BE2C (cell line): ENCODE results near the gene ETHE1.

Source experiments
- DNase-seq: peaks from one replicate; pipeline ENCODE4 v3.0.0-alpha.2; 2020
- H3K27me3 ChIP-seq: fragments of 250-450 bp; sonication (Bioruptor Pico); 2 replicates; pipeline ENCODE4 v1.5.1; 2020; ENCODE audit warnings: mild to moderate bottlenecking
- H3K36me3 ChIP-seq: fragments of 250-450 bp; sonication (Bioruptor Pico); 2 replicates; pipeline ENCODE4 v1.5.1; 2020; ENCODE audit warnings: mild to moderate bottlenecking
- H3K4me1 ChIP-seq: fragments of 250-450 bp; sonication (Bioruptor Pico); 2 replicates; pipeline ENCODE4 v1.5.1; 2020
- H3K4me3 ChIP-seq: 2 replicates; pipeline ENCODE4 v1.5.1; 2011; ENCODE audit warnings: low read depth, low read length
- H3K9me3 ChIP-seq: fragments of 250-450 bp; sonication (Bioruptor Pico); 2 replicates; pipeline ENCODE4 v1.5.1; 2020
- TF ChIP-seq, protein P1 (sequence below): IDR thresholded peaks from 2 replicates; pipeline ENCODE4 v1.5.1; 2012; ENCODE audit warnings: mild to moderate bottlenecking, low read depth, low read length

Gene ETHE1

DNA sequence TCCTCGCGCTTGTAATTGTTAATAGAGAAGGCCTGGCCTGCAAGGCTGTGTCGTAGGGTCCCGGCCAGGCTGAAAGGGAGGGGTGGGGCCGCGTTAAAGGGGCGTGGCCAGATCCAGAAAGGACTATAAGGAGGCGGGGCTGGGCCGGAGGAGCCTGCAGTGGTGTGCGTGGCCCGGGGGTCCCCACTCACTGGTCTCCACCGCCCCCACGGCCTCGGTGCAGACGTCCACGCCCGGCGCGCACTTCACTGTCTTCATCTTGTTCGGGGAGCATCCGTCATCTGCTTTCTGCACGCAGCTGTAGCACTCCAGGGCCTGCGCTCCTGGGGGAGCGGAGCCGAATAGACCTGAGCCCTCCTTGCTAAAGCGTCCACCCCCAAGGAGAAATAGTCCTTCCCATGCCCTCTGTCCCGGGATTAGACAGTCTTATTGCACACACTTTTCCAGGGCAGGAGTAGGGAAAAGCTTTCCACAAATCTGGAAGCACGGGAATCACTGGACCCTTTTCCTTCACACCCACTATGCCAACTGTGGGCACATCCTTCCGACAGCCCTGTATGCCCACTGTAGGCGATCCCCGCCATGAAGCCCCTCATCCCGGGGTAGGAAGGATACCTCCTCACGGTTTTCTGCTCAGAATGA is 62.7 kb downstream of the ETHE1 start:
- Histone ChIP-seq H3K4me3 (peak overlapping the region; percentile 57), H3K9me3 (no peaks in the 10 kb centered on the region), H3K27me3 (no peaks in the 10 kb centered on the region; the same call in 1 of the 2 replicates), H3K36me3 (no peaks in the 10 kb centered on the region), H3K4me1 (no peaks in the 10 kb centered on the region)
- peak; percentile 70 for DNase-seq
- TF ChIP-seq, protein P1, sequence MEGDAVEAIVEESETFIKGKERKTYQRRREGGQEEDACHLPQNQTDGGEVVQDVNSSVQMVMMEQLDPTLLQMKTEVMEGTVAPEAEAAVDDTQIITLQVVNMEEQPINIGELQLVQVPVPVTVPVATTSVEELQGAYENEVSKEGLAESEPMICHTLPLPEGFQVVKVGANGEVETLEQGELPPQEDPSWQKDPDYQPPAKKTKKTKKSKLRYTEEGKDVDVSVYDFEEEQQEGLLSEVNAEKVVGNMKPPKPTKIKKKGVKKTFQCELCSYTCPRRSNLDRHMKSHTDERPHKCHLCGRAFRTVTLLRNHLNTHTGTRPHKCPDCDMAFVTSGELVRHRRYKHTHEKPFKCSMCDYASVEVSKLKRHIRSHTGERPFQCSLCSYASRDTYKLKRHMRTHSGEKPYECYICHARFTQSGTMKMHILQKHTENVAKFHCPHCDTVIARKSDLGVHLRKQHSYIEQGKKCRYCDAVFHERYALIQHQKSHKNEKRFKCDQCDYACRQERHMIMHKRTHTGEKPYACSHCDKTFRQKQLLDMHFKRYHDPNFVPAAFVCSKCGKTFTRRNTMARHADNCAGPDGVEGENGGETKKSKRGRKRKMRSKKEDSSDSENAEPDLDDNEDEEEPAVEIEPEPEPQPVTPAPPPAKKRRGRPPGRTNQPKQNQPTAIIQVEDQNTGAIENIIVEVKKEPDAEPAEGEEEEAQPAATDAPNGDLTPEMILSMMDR: no peak

DNA sequence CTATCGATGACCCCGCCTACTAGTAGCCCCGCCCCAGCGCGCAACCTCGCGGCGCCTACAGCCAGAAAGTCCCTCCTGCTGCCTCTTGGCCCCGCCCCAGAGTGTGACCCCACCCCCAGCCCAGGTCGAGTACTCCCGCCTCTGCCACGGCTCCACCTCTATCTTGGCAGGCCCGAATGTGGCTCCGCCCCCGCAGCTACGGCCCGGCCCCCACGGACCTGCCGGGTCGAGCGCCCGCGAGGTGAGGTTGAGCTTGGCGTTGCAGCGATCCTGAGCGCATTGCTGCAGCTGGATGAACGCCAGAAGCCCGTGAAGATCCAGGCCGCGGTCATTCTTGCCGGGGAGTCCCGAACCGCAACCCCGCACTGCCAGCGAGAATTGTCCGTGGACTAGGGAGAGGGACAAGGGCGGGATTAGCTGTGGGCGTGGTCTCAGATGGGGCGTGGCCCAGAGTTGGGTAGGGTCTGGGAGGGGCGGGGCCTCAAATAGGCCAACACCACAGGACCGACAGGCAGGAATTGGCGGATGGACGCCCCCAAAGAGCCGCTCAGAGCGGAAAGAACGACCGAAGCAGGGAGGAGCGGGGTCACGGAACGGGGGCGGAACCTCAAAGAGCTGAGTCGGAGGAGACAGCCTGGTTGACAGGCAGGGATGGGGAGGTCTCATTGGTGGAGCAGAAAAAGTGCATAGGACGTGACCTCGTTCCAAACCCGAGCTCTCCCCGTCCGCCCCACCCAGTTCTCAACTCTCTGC is 63.4 kb downstream of the ETHE1 start:
- TF ChIP-seq, protein P1: no peak
- Histone ChIP-seq H3K4me3 (peak overlapping the region; percentile 57), H3K4me1 (no peaks in the 10 kb centered on the region), H3K27me3 (no peaks in the 10 kb centered on the region; the same call in 1 of the 2 replicates), H3K36me3 (no peaks in the 10 kb centered on the region), H3K9me3 (no peaks in the 10 kb centered on the region)
- peak; percentile 98 for DNase-seq

DNA sequence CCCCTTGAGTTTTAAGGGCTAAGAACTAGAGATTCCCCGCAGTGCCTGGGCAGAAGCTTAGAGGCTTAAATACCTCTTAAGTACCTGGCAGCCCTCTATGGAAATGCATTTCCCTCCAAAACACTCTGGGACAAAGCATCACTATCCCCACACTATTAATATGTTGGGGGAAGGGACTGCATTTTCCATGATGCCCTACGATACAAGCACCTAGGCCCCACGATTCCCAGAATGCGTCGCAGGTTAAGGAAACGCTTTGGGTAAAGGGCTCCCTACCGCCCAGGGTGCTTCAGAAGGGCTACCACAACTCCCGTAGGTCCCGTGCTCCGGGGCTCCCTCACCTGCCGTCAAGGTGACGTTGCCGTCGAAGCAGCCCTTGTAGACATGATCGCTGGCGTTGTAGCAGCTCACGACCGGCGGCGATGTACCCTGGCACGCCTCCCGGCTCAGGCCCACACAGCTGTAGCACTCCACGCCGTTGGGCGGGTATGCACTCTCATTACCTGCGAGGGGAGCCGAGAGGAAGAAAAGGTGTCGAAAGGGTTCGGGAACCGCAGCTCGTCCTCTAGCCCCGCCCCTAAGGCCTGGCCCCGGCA is 64.1 kb downstream of the ETHE1 start:
- peak overlapping the region; percentile 33 for H3K4me3 ChIP-seq

DNA sequence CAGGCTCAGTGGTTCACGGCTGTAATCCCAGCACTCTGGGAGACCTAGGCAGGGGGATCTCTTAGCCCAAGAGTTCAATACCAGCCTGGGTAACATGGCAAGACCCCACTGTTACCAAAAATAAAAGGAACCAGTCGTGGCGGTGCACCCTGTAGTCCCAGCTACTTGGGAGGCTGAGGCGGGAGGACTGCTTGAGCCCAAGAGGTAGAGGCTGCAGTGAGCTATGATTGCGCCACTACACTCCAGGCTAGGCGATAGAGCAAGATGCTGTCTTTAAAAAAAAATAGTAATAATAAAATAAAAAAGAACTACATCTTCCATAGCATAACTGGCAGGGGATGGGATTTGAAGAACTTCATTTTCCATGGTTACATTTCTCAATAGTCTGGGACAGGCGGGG is 64.6 kb downstream of the ETHE1 start:
- Histone ChIP-seq H3K27me3 (no peaks in the 10 kb centered on the region; the same call in 1 of the 2 replicates), H3K36me3 (no peaks in the 10 kb centered on the region), H3K9me3 (no peaks in the 10 kb centered on the region), H3K4me3 (no peak overlapping the region), H3K4me1 (no peaks in the 10 kb centered on the region)
- TF ChIP-seq, protein P1: no peak
- DNase-seq: no peak

More for the DNA sequence above, 64.1 kb downstream of the ETHE1 start:
- Histone ChIP-seq H3K4me1 (no peaks in the 10 kb centered on the region), H3K9me3 (no peaks in the 10 kb centered on the region), H3K36me3 (no peaks in the 10 kb centered on the region), H3K27me3 (no peaks in the 10 kb centered on the region; the same call in 1 of the 2 replicates)
- TF ChIP-seq, protein P1: no peak
- no peak for DNase-seq

DNA sequence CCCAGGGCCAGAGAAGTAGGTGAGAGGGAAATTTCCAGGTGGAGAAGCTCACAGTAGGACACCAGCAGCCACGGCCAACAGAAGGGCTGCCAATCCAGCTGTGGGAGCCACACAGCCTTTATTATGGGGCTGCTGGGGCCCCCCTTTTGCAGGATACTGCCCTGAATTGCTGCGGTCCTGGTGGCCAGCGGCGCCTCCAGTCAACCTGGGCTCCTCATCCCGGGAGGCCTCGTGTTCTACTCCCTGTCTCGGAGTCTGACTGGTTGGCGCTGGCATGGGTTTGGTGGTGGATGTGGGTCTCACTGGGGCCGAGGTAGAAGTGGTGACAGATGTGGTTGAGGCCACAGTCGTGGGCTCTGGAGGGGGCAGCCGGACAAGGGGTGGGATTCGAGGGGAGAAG is 65.7 kb downstream of the ETHE1 start:
- Histone ChIP-seq H3K4me1 (no peaks in the 10 kb centered on the region), H3K9me3 (no peaks in the 10 kb centered on the region), H3K27me3 (no peaks in the 10 kb centered on the region; the same call in 1 of the 2 replicates), H3K4me3 (no peak overlapping the region), H3K36me3 (no peaks in the 10 kb centered on the region)
- TF ChIP-seq, protein P1: no peak
- no peak for DNase-seq
